Lower leg skin (tissue), 4 donors: ENCODE results near the gene RIMS4. TPM values are rescaled to one million over a fixed set of nuclear protein-coding genes. Genes with fewer than 3 reads are reported as not detected.

ENCODE experiments used
- DNase-seq, 2 donors: peaks; one replicate each; pipeline ENCODE4 v3.0.0-alpha.2; 2019; ENCODE audit warnings: low spot score in 2 of 2
- H3K4me3 ChIP-seq: fragments of 200-600 bp; sonication (generic); 2 replicates; pipeline ENCODE4 v1.5.1; 2017; ENCODE audit warnings: mild to moderate bottlenecking, low read depth; ENCODE audit not compliant: poor library complexity, severe bottlenecking
- CTCF ChIP-seq, 3 donors: fragments of 450-650 bp; IDR thresholded peaks; one replicate each; pipeline ENCODE4 v1.5.1; 2016; ENCODE audit warnings: antibody characterized with exemption in 3 of 3, mild to moderate bottlenecking in 3 of 3, moderate library complexity in 2 of 3
- POLR2A ChIP-seq, 2 donors: fragments of 450-650 bp; IDR thresholded peaks; one replicate each; pipeline ENCODE4 v1.6.1; 2016 to 2017; ENCODE audit warnings: antibody characterized with exemption in 2 of 2, mild to moderate bottlenecking in 1 of 2, moderate library complexity in 1 of 2
- WGBS, 2 donors: methylation state at CpG; one replicate each; pipeline ENCODE4 v1.1.5; 2018; 5-methylcytosine and 5-hydroxymethylcytosine counted together
- intact Hi-C: fragments of 100-400 bp; cut with DNase I; formaldehyde crosslinking; loops from one replicate; pipeline ENCODE4 v1.15.0; 2023; ENCODE audit warnings: low total_unique reads
- total RNA-seq, 4 donors: library from RNA; depleted of rRNA; stranded (reverse); fragments of >200 nt; gene quantifications; one replicate each; pipeline ENCODE4 v1.1.0, GENCODE V29; 2016

The RIMS4 gene
- total RNA-seq, 4 donors from 2014 or later: 0.12 to 0.91 (median 0.39) TPM; not detected in 1

GRCh38 chr20:44745122-44745597, 65.2 kb downstream of the RIMS4 start:
- intact Hi-C loops: no loop called here
- H3K4me3 ChIP-seq: no peak overlapping the region
- TF ChIP-seq POLR2A (IDR thresholded peaks at IDR 0.05) (no peak), CTCF (IDR thresholded peaks at IDR 0.05) (no peak)
- 23 to 24% methylated on average over 5 of the region's 5 CpGs for WGBS, 2 donors
- no peak for DNase-seq

GRCh38 chr20:44743916-44744655, 66.3 kb downstream of the RIMS4 start:
- H3K4me3 ChIP-seq: no peak overlapping the region
- no peak for TF ChIP-seq POLR2A (IDR thresholded peaks at IDR 0.05)
- no peak for DNase-seq
- WGBS, 2 donors: 94 to 97% methylated on average over 12 of the region's 12 CpGs
- intact Hi-C loops: no loop called here

DNA sequence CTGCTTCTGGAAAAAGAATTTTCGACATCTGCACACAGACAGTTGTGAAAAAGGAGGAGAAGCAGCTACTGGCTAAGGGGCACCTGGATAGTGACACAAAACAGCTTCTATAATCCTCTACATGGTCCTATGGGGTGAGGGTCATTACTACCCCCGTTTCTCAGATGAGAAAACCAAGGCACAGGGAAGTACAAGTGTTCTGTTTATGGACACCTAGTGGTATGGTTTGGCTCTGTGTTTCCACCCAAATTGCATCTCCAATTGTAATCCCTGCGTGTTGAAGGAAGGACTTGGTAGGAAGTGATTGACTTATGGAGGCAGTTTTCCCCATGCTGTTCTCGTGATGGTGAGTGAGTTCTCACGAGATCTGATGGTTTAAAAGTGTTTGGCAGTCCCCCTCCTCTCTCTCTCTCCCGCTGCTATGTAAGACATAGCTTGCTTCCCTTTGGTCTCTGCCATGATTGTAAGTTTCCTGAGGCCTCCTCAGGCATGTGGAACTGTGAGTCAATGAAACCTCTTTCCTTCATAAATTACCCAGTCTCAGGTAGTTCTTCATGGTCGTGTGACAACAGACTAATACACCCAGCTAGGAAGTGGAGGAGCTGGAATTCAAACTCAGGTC, 67.2 kb downstream of the RIMS4 start:
- no peak for DNase-seq
- intact Hi-C loops: no loop called here
- H3K4me3 ChIP-seq: no peak overlapping the region
- TF ChIP-seq POLR2A (IDR thresholded peaks at IDR 0.05) (no peak), CTCF (IDR thresholded peaks at IDR 0.05) (no peak)
- WGBS, 2 donors: 71 to 75% methylated on average over 7 of the region's 7 CpGs

- no peak for DNase-seq
- intact Hi-C loops: no loop called here
- H3K4me3 ChIP-seq: no peak overlapping the region
- 76 to 79% methylated on average over 13 to 14 of the region's 14 CpGs for WGBS, 2 donors
- TF ChIP-seq CTCF (IDR thresholded peaks at IDR 0.05): no peak
- no peak for TF ChIP-seq POLR2A (IDR thresholded peaks at IDR 0.05)
Observed at GRCh38 chr20:44742304-44743079, 67.9 kb downstream of the RIMS4 start.

DNA sequence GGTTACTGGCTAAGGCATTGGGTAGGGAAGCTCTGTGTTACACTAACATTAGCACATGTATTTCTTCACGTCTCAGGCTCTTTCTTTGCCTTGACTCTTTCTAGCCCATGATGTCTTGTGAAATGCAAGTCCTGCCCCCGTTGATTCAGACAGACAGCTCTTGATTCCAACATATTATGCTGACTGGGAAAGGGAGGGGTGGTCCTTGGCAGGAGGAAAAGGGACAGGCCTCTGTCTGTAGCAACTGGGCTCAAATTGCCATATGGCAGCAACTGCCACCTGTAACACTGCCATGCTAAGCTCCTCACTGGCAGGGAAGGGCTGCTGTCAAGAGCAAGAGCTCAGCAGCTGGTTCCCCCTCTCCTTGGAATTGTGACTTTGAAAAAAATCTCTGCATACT, 70.4 kb downstream of the RIMS4 start:
- intact Hi-C loops: no loop called here
- 65 to 71% methylated on average over 2 of the region's 2 CpGs for WGBS, 2 donors
- no peak for TF ChIP-seq POLR2A (IDR thresholded peaks at IDR 0.05)
- TF ChIP-seq CTCF (IDR thresholded peaks at IDR 0.05): no peak
- no peak for DNase-seq
- H3K4me3 ChIP-seq: no peak overlapping the region
